ENCODE measurements around the gene HGS.

GRCh38 chr17:81667754-81668153 lies 16.1 kb upstream of the HGS start:
- no peak for TF ChIP-seq POLR2A (IDR thresholded peaks at IDR 0.05; ENCODE audit: insufficient read depth in 1 of 2, low read depth in 2 of 2, low read length in 2 of 2)
- TF ChIP-seq ATF2 (CRISPR knock-in tag; IDR thresholded peaks at IDR 0.05): no peak
- no peak for TF ChIP-seq NR2F6 (IDR thresholded peaks at IDR 0.05)
- TF ChIP-seq NR2F6 (CRISPR knock-in tag; IDR thresholded peaks at IDR 0.05): no peak
- peak; percentile 64 for TF ChIP-seq CTCF (CRISPR knock-in tag; IDR thresholded peaks at IDR 0.05)
- no peak for TF ChIP-seq PHF8 (CRISPR knock-in tag; IDR thresholded peaks at IDR 0.05)
- no peak for TF ChIP-seq MAX (IDR thresholded peaks at IDR 0.05)
- TF ChIP-seq ATM (IDR thresholded peaks at IDR 0.05; ENCODE audit: borderline replicate concordance): no peak
- TF ChIP-seq SIN3A (IDR thresholded peaks at IDR 0.05; ENCODE audit: borderline replicate concordance, low read depth, low read length): no peak
